Neural cell (in vitro differentiated cells): ENCODE data around the gene MVK.

ENCODE experiments used
- EP300 ChIP-seq: fragments of 450-650 bp; conservative IDR thresholded peaks from 2 replicates; pipeline ENCODE4 v1.6.1; 2014; ENCODE audit warnings: antibody characterized with exemption, mild to moderate bottlenecking, moderate library complexity; ENCODE audit not compliant: poor library complexity, severe bottlenecking
- EZH2 ChIP-seq: fragments of 200-600, 300-800 bp; shearing (Covaris generic), sonication (generic); IDR thresholded peaks from 2 replicates; pipeline ENCODE4 v1.6.1; 2014; ENCODE audit warnings: antibody characterized with exemption, low read length, borderline replicate concordance, mild to moderate bottlenecking; ENCODE audit not compliant: insufficient read depth, poor library complexity, severe bottlenecking
- POLR2AphosphoS5 ChIP-seq: IDR thresholded peaks from 2 replicates; pipeline ENCODE4 v1.6.1; 2012
- REST ChIP-seq: IDR thresholded peaks from 2 replicates; pipeline ENCODE4 v1.6.1; 2012; ENCODE audit warnings: borderline replicate concordance
- SMC3 ChIP-seq: fragments of 450-650 bp; conservative IDR thresholded peaks from 2 replicates; pipeline ENCODE4 v1.6.1; 2014; ENCODE audit warnings: antibody characterized with exemption, mild to moderate bottlenecking, moderate library complexity; ENCODE audit not compliant: poor library complexity
- TAF1 ChIP-seq: IDR thresholded peaks from 2 replicates; pipeline ENCODE4 v1.6.1; 2012; ENCODE audit warnings: low read depth
- TF ChIP-seq, protein P1 (sequence below): fragments of 450-650 bp; IDR thresholded peaks from 2 replicates; pipeline ENCODE4 v1.5.1; 2014; ENCODE audit warnings: antibody characterized with exemption, mild to moderate bottlenecking, moderate library complexity; ENCODE audit not compliant: poor library complexity, severe bottlenecking

DNA sequence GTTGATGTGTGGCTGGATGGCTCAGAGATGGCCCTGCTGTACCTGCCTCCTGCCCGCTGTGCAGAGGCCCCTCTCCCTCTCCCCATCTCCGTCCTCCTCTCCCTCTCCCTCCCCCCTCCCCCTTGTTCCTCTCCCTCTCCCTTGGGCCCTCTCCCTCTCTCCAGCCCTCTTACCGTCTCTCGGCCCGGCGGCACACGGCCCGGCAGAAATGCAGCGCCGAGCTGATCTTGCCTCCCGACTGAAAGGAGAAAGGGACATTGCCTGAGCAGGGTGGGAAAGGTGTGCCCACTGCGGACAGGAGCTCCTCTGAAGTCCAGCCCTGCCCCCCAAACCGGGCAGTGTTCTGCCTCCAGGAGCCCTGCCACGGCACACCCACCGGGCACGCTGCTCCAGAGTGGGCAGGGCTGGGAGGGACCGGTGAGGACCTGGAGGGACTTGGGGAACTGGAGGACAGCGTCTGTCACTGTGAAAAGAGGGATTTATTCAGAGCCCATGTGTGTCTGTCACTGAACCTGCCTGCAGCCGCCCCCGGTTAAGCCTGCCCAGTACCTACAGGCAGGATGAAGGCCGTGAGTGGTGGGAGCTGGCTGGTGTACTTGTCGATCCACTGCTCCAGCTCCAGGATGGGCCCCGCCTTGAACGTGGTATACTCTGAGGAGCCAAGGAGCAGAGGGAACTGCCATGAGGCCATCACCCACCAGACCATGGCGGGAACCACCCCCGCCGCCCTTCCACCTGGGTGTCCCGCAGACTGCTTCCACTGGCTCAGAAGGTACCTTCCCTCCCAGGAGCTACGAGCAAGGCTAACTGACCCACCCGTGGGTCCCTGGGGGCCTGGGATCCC lies 12.5 kb upstream of the MVK start:
- TF ChIP-seq EZH2 (no peak), TAF1 (no peak), EP300 (no peak), SMC3 (no peak), REST (no peak), POLR2AphosphoS5 (no peak)
- TF ChIP-seq, protein P1, sequence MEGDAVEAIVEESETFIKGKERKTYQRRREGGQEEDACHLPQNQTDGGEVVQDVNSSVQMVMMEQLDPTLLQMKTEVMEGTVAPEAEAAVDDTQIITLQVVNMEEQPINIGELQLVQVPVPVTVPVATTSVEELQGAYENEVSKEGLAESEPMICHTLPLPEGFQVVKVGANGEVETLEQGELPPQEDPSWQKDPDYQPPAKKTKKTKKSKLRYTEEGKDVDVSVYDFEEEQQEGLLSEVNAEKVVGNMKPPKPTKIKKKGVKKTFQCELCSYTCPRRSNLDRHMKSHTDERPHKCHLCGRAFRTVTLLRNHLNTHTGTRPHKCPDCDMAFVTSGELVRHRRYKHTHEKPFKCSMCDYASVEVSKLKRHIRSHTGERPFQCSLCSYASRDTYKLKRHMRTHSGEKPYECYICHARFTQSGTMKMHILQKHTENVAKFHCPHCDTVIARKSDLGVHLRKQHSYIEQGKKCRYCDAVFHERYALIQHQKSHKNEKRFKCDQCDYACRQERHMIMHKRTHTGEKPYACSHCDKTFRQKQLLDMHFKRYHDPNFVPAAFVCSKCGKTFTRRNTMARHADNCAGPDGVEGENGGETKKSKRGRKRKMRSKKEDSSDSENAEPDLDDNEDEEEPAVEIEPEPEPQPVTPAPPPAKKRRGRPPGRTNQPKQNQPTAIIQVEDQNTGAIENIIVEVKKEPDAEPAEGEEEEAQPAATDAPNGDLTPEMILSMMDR = no peak
